Spleen (tissue), 7 donors: ENCODE results near the gene MXD3.

Source experiments
- CTCF ChIP-seq, 11 experiments: fragments of 200-600 bp in 7 of 11; fragments of 450-650 bp in 4 of 11; sonication (generic) in 4 of 11; IDR thresholded peaks in 8 of 11; conservative IDR thresholded peaks in 3 of 11; 1 replicate in 7 of 11; 2 replicates in 4 of 11; pipeline versions ENCODE4 v1.4.0 to v1.8.0; 2016 to 2021; ENCODE audit warnings: antibody characterized with exemption in 11 of 11, inconsistent platforms in 4 of 11, mild to moderate bottlenecking in 1 of 11
- POLR2A ChIP-seq, 3 donors: fragments of 450-650 bp; IDR thresholded peaks; one replicate each; pipeline ENCODE4 v1.5.1; 2017; ENCODE audit warnings: antibody characterized with exemption in 3 of 3, mild to moderate bottlenecking in 1 of 3
- donor health status: DM: no; HTN: no; CAD: no; lungs with moderate emphysema.
- donor health status: DM: no; HTN: no; CAD: no.
- donor health status: DM: no; HTN: no; CAD: no.

- no peak for TF ChIP-seq CTCF (IDR thresholded peaks at IDR 0.05 in 8 of 11, conservative IDR thresholded peaks at IDR 0.05 in 3 of 11)
- no peak for TF ChIP-seq POLR2A (IDR thresholded peaks at IDR 0.05)
These were observed 22.5 kb upstream of the MXD3 start for GRCh38 chr5:177334155-177334551.
